Activated B cell treated with CpG ODN at 0.5 μM for 24 hours (primary cell): Measurements from ENCODE around the gene MAEL. TPM values are rescaled to one million over a fixed set of nuclear protein-coding genes. Genes with fewer than 3 reads are reported as not detected.

Experiments used
- ATAC-seq: fragments of 200-7000 bp; cut with Tn5 transposase; one replicate; pipeline ENCODE4 v1.10.0; 2021; ENCODE audit warnings: low read depth, mild to moderate bottlenecking, moderate library complexity
- CTCF ChIA-PET: fragments of 350-600 bp; sonication (Branson Sonifier 250); formaldehyde crosslinking; loops from one replicate; lab custom pipeline; 2021; ENCODE audit warnings: antibody characterized with exemption; lab: Charles Lee
- POLR2A ChIA-PET: fragments of 350-600 bp; sonication (Branson Sonifier 250); formaldehyde crosslinking; loops from one replicate; lab custom pipeline; 2021; ENCODE audit warnings: antibody characterized with exemption; lab: Charles Lee
- DNase-seq: peaks from one replicate; pipeline ENCODE4 v3.0.0; 2022
- H3K27ac Mint-ChIP-seq: one replicate; pipeline ENCODE4 v1.8.0; 2020; ENCODE audit warnings: mixed read lengths
- H3K27me3 Mint-ChIP-seq: one replicate; pipeline ENCODE4 v1.8.0; 2021; ENCODE audit warnings: mixed read lengths
- H3K36me3 Mint-ChIP-seq: one replicate; pipeline ENCODE4 v1.8.0; 2021; ENCODE audit warnings: low read depth, mixed read lengths
- H3K4me1 Mint-ChIP-seq: one replicate; pipeline ENCODE4 v1.8.0; 2021; ENCODE audit warnings: mixed read lengths
- H3K4me3 Mint-ChIP-seq: one replicate; pipeline ENCODE4 v1.8.0; 2020; ENCODE audit warnings: mild to moderate bottlenecking, mixed read lengths
- H3K9me3 Mint-ChIP-seq: one replicate; pipeline ENCODE4 v1.8.0; 2020; ENCODE audit warnings: mixed read lengths
- CTCF ChIP-seq: fragments of 200-600 bp; IDR thresholded peaks from one replicate; pipeline ENCODE4 v1.8.0; 2022; ENCODE audit warnings: antibody characterized with exemption, mild to moderate bottlenecking
- intact Hi-C: fragments of 100-400 bp; cut with micrococcal nuclease; formaldehyde crosslinking; loops from one replicate; pipeline ENCODE4 v1.15.1; 2024
- total RNA-seq: library from RNA; stranded (reverse); gene quantifications from 2 replicates; pipeline ENCODE4 v1.2.3, GENCODE V29; 2022

The MAEL gene
- total RNA-seq, 1 donor from 2014 or later, result not detected

GRCh38 chr1:166999500-167000055, 10.5 kb downstream of the MAEL start:
- POLR2A ChIA-PET, result no interaction called here
- peaks cover 7% of the 10 kb centered on the region for H3K9me3 Mint-ChIP-seq
- H3K4me3 Mint-ChIP-seq, result no peak overlapping the region
- peaks cover 17% of the 10 kb centered on the region for H3K27me3 Mint-ChIP-seq
- no peaks in the 10 kb centered on the region for H3K36me3 Mint-ChIP-seq
- TF ChIP-seq CTCF, result no peak
- DNase-seq (no peak), ATAC-seq (no peak)
- intact Hi-C loops, result loop anchor here (5.0 kb wide), 1 partner anchor 38 kb away; no protein-coding TSS in a partner anchor
- CTCF ChIA-PET, result no interaction called here
- no peaks in the 10 kb centered on the region for H3K4me1 Mint-ChIP-seq
- H3K27ac Mint-ChIP-seq, result no peak overlapping the region

- no peak for TF ChIP-seq CTCF
- ATAC-seq, result no peak
- Mint-ChIP-seq H3K9me3 (peaks cover 7% of the 10 kb centered on the region), H3K4me3 (no peak overlapping the region), H3K27ac (no peak overlapping the region), H3K4me1 (no peaks in the 10 kb centered on the region), H3K36me3 (no peaks in the 10 kb centered on the region), H3K27me3 (peaks cover 17% of the 10 kb centered on the region)
- intact Hi-C loops, result loop anchor here (5.0 kb wide), 1 partner anchor 37 kb away; no protein-coding TSS in a partner anchor
- DNase-seq, result no peak
- ChIA-PET POLR2A (no interaction called here), CTCF (no interaction called here)
These were observed 11.5 kb downstream of the MAEL start for GRCh38 chr1:167000546-167000945.

GRCh38 chr1:167002354-167002753, 13.3 kb downstream of the MAEL start:
- H3K27ac Mint-ChIP-seq, result no peak overlapping the region
- intact Hi-C loops, result loop anchor here (5.0 kb wide), 1 partner anchor 35 kb away; no protein-coding TSS in a partner anchor
- no peak for ATAC-seq
- H3K9me3 Mint-ChIP-seq, result peaks cover 7% of the 10 kb centered on the region
- POLR2A ChIA-PET, result no interaction called here
- peaks cover 8% of the 10 kb centered on the region for H3K27me3 Mint-ChIP-seq
- H3K4me3 Mint-ChIP-seq, result no peak overlapping the region
- H3K36me3 Mint-ChIP-seq, result no peaks in the 10 kb centered on the region
- DNase-seq, result no peak
- TF ChIP-seq CTCF, result no peak
- H3K4me1 Mint-ChIP-seq, result no peaks in the 10 kb centered on the region
- CTCF ChIA-PET, result interaction anchor here (1.1 kb wide), 1 partner anchor 92 kb away, joined by 3 read pairs; no protein-coding TSS in a partner anchor

GRCh38 chr1:167003711-167004110, 14.6 kb downstream of the MAEL start:
- Mint-ChIP-seq H3K27me3 (peaks cover 6% of the 10 kb centered on the region), H3K27ac (no peak overlapping the region), H3K4me1 (no peaks in the 10 kb centered on the region), H3K4me3 (no peak overlapping the region), H3K9me3 (peaks cover 7% of the 10 kb centered on the region), H3K36me3 (no peaks in the 10 kb centered on the region)
- no peak for ATAC-seq
- ChIA-PET POLR2A (no interaction called here), CTCF (no interaction called here)
- DNase-seq, result no peak
- intact Hi-C loops, result loop anchor here (5.0 kb wide), 1 partner anchor 34 kb away; no protein-coding TSS in a partner anchor
- no peak for TF ChIP-seq CTCF

- no peak for DNase-seq
- no peak for TF ChIP-seq CTCF
- intact Hi-C loops, result no loop called here
- no peaks in the 10 kb centered on the region for H3K9me3 Mint-ChIP-seq
- ChIA-PET CTCF (no interaction called here), POLR2A (no interaction called here)
- no peak for ATAC-seq
- no peaks in the 10 kb centered on the region for H3K4me1 Mint-ChIP-seq
- H3K27me3 Mint-ChIP-seq, result peaks cover 29% of the 10 kb centered on the region
- H3K27ac Mint-ChIP-seq, result no peak overlapping the region
- H3K36me3 Mint-ChIP-seq, result no peaks in the 10 kb centered on the region
- H3K4me3 Mint-ChIP-seq, result no peak overlapping the region
These were observed 22.6 kb downstream of the MAEL start for GRCh38 chr1:167011560-167012191.
